HG03064 (cell line): ENCODE results near the gene SLC12A3.

Source experiments
- ATAC-seq: cut with Tn5 transposase; IDR thresholded peaks from one replicate; pipeline ENCODE4 v1.9.1; 2021; ENCODE audit warnings: low read depth; ENCODE audit not compliant: unreplicated experiment

SLC12A3 gene

DNA sequence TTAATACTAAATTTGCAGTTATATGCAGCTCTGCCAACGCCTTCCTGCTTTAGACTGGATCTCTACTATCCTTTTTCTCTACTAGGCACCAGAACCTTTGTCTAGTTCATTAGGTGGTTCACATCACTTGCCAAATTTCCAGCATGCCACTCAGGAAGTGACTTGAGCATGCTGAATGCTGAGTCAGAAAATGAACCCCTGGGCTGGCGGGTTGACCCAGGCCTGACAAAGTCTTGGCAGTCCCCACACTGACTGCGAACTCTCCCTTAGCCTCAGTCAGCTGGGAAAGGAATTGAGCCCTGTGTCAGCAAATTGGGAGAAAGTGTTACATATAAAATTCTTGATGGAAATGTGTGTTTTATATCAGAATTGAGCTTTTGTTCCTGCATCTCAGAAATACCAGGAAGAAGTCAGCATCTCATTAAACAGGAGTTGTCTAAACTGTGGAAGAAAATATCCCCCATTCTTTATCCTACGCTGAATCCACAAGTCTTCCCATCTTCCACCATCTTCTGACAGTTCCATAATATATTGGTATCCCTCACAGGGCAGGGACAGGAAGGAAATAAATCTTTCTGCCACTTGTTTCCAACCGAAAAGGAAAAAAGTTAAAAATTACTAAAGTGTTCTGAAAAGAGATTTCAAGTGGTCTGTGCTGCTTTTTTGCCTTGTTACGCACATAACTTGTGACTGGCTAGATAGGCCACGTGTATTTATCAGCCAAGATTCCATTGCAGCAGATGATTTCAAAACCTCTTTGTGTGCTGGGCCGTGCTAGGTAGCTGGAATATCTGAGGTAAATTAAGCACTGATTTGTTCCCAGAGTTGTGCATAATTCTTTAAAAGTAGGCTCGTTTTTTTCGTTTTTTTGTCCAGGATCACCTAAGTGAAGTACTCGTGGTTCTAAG is 16.7 kb upstream of the SLC12A3 start:
- no peak for ATAC-seq

DNA sequence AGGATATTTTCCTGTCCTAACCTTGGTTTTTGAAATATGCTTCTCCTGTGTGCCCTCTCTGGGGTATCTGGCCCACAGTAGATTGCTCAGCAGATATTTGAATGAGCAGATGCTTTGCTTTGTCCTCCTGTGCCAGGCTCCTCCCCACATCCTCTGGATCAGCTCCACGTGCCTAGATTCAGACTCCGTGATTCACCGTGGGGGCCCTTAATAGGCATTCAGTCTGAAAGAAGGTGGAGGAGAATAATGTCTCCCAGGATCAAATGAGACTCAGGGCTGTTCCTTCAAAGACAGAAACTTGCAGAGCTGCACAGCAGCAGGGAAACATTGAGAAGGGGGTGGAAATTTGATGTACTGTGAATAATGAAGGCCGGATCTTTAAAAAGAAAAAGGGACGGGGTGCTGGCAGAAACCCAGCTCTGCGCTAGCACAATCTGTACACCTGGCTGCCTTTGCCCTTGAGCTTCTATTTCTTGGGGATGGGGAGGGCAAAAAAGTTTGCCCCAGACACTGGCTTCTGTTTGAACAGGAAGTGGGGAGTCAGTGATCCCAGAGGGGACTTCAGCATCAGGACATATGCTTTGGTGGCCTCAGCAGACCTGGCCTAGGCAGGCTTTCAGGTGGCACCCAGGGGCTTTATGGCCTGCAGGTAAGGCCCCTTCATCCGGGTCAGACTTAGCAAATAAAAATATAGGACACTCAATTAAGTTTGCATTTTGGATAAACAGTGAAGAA is 15.9 kb upstream of the SLC12A3 start:
- ATAC-seq = no peak

DNA sequence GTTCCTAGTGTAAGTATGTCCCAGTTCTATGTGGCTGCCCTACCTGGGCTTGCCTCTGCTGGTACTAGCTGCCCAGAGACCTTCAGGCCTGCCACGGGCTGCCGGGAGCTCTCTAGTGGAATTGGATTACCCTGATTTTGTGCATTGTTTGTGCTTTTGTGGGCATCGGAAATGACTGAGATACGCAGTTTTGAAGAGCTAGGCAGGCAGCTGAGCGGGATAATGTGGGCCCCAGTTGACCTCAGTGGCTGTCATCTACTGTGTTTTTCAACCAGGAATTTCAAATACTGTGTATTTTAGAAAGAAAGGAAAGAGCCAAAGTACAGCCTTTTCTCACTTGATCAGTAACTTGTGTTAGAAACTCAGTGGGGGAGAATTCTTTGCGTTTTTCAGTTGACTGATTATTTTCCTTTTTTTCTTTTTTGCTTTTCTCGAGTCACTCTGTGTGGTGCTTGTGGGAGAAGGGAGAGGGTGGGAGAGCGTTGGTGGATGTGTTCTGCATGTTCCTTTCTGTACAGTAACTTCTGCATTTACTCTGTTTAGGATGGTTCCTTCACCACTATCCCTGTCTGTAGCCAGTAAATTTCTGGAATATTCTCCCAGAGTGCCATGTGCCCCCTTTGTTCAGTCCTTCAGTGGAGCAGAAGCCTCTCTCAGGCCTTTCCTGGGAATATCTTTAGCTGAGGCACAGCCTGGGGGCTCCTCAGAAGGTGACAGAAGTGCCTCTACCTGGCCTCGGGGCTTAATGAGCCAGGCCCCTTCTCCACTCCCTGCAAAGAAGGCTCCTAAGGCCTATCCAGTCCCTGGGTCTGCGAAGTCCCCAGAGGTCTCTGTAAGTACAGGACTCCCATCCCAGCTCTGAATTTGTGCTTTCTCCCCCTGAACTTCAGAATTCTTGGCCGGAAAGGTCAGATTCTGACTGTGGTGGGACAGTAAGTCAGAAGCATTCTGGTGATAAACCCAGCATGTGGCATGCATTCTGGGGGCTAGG is 15.0 kb upstream of the SLC12A3 start:
- ATAC-seq = no peak

DNA sequence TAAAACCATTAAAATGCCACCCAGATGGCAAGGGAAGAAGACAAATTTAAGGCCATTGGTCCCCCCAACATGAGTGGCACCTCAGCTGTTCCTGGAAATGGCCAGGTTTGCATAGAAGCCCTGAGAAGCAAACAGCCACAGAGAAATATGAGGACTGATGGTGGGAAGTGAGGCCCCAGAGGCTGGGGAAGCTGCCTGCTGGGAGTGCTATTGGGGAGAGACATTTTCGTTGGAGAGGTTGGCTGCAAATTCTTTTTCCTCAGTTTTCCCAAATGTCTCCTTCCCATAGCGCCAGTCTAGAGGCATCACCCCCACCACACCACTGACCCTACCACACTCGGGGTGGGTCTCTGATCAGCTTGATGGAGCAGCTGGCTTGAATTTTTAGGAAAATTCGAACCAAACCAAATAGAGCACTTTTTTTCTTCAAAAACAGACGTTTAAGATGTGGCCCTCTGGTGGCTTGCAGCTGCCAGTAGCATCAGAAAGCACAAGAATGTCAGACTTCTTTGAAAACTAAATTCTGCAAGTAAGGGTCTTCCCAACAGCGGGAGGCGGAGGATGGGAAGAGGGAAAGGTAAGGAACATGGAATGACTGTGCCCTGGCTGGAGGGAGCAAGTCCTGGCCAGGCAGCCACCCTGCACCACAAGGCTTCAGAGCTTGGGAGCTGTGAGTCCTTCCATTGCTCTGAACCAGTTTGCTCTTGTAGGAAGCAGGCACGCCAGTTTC is 13.2 kb upstream of the SLC12A3 start:
- ATAC-seq = no peak

DNA sequence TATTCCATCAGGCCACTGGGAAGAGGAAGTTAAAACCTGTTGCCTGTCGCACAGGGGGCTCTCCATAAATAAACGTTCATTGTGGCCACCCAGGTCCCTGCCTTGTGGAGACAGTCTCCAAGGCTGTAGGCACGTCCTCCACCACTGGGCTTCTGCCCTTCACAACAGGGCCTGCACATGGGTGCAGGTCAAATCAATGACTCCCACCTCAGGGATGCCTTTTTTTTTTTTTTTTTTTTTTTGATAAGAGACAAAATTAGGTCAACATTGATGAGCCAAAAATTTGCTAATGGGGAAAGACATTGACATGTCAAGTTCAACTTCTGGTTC is 12.6 kb upstream of the SLC12A3 start:
- no peak for ATAC-seq

DNA sequence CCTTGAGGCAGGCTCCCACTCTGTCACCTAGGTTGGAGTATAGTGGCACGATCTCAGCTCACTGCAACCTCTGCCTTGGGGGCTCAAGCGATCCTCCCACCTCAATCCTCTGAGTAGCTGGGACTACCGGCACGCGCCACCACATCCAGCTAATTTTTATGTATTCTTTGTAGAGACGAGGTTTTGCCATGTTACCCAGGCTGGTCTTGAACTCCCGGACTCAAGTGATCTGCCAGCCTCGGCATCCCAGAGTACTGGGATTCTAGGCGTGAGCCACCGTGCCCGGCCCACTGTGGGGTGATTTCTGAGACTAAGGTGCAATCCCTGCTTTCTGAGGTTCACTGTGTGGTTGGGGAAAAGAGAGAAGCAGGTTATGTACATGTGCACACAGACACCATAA is 12.0 kb upstream of the SLC12A3 start:
- no peak for ATAC-seq

DNA sequence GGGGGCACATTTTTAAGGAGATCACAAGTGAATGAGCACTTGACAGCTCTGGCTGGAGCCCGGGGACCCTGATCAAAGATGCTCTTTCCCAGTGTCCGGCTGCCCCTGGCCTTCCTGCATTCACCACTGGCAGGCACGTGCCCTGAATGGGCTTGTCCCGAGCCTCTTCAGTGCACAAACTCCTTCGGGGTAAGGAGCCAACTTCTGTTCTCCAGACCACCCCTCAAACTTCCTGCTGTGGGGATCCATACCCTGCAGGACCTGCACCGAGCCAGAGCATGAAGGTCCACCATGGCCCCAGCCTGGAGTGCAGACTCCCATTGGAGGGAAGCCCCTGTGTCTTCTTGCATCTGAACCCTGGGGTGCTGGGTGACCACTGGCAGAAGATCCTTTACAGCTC is 9.8 kb upstream of the SLC12A3 start:
- ATAC-seq = no peak

DNA sequence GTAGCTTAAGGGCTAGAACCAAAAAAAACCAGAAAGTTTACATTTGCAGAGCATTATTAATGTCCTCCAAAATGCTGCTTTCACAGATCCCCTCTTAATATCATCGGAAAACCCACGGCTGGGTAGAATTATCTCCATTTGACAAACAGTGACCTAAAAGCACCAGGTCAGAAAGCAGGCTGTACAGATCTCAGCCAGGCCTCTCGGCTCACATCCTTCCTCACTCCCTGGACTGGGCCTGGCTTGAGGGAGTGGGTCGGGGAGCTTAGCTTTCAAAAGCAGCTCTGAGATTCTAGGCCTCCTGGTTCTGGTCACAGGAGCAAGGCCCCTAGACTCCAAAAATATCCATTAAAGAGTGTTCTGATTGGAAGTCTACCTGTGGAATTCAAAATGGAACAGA is 9.1 kb upstream of the SLC12A3 start:
- ATAC-seq = no peak

DNA sequence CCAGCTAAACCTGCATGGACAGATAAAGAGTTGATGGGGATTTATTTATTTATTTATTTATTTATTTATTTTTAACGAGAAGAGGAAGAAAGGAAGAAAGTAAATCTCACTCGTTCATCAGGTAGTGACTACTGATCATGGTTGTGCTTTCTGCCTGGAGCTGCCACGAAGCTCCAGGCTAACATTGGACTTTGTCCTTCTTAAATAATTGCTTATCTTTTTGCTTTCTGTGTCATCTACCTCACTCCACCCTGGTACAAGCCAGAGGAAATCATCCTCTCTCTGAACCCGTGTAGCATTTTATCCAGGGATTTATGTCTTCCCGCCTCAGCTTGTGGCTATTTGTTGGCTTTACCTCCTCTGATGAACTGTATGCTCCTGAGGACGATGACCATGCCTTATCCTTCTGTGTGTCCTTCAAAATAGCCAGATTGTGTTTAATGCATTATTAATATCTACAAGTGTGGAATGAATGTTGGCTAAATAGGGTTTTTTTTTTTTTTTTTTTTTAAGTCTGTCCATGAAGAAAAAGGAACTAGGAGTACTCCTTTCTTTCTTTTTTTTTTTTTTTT is 8.0 kb upstream of the SLC12A3 start:
- no peak for ATAC-seq

DNA sequence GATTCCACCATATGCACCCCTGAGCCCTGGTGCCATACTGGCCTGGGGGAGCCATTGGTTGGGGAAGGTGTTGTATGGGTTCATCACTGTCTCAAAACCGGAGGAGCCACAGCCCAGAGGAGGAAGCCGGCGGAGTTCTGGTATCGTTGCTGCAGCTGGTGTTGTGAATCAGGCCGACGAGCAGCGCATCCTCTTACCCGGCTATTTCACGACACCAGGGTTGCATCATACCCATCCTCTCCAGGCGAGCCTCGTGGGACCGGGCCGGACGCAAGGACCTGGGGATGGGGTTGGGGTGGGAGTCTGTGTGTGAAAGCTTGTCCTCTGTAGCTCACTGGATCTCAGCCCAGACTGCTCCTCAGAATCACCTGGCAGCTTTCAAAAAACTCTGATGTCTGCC is 6.6 kb upstream of the SLC12A3 start:
- ATAC-seq = no peak

DNA sequence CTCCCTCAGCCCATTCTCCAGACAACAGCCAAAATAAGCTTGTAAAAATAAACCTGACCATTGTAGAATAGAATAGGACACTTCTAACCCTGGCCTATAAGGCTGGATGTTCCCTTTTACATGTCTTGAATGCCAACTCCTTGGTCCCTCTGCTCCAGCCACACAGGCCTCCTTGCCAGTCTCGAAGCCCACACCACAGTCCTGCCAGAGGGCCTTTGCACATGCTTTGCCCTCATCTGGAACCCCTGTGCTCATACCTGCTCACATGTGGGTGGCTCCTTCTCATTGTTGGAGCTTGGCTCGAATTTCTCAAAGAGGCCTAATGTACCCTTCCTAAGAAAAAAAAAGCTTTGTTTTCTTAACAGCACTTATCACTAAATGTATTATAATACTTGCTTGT is 5.4 kb upstream of the SLC12A3 start:
- no peak for ATAC-seq

DNA sequence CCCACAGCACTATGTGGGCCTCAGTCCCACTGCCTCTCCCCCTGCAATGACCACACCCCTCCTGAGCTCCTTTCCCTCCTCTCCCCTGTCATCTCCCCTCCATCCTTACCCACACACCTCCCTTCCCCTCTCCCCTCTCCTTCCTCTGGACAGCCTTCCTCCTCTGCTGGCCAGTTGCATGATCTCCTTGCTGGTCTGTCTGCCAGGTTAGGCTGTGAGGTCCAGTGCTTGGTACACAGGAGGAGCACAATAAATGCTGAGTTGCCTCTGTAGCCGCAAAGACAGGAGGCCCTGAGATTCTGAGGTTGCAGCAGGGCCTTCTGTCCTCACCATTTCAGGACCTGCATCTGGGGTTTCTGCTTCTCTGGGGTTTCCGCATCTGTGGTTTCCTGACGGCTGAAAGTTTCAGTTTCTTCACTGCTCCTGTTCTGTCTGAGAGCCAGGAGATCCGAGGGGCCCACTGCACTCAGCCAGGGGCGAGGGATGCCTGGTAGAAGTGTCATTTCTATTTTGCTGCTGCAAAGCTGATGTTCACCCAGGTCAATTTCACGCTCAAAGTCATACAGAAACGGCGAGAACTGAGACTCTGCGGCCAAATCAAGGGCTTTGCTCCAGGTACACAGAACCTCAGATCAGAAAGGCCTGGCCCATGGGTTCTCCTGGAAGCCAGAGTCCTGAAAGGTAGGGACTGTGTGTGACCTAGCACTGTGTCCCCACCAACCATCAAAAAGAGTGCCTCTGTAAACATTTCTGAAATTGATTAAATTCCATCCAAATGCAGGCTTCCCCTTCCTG is 4.6 kb upstream of the SLC12A3 start:
- peak; percentile 79 for ATAC-seq

DNA sequence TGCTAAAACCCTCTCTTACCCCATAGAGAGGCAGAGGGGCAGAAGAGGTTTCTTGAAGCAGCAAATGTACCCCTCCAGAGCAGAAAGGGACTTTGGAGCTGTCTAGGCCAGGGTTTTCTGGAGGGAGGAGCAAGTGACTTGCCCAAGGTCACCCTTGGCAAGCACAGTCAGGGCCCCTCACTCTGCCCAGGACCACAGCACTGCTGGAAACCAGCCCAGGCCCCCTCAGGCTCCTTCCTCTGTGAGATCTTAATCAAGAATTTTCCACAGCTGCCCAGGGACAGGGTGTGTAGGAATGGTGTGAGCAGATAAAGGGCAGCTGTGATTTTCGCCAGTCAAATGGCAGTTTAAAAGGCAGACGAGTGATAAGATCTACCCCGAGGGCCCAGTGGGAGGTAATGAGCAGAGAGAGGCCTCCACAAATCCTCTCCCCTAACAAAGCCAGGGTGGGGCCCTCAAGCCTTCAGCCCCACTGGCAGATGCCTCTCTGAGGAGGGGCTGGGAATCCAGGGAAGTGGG is 3.9 kb upstream of the SLC12A3 start:
- ATAC-seq = no peak

DNA sequence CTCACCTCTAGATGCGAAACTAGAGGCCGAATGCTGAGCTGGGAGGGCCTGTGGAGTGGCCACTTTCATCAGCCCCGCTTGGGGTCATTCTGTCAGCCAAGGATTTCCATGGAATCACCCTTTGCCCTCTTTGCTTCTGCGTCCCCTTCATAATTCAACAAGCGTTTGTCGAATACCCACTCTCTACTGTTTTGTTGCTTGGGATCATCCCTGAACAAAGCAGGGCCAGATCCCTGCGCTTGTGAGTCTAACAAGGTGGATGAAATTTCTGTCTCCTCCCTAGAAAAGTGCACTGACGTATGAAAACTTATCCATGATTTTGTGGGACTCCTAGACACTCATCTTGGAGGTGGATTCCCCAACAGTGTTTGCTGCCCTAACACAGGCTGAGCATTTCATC is 3.3 kb upstream of the SLC12A3 start:
- ATAC-seq = no peak

DNA sequence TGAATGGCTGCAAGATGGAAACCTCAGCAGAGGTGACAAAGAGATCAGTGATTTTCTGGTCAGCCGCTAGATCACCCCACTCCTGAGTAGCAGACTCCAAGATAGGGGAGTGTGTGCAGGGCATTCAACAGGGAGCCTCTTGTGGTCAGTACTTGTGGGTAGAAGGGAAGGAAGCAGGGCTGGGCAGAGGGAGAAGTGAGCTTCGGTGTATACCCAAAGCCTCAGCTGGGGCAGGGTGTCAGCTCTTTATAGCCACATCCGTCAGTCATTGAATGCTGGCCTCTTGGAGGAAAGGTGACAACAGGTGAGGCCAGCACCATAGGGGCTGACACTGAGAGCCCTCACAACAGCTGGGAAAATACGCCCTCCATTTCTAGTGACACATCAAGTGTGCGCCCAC is 2.2 kb upstream of the SLC12A3 start:
- no peak for ATAC-seq

DNA sequence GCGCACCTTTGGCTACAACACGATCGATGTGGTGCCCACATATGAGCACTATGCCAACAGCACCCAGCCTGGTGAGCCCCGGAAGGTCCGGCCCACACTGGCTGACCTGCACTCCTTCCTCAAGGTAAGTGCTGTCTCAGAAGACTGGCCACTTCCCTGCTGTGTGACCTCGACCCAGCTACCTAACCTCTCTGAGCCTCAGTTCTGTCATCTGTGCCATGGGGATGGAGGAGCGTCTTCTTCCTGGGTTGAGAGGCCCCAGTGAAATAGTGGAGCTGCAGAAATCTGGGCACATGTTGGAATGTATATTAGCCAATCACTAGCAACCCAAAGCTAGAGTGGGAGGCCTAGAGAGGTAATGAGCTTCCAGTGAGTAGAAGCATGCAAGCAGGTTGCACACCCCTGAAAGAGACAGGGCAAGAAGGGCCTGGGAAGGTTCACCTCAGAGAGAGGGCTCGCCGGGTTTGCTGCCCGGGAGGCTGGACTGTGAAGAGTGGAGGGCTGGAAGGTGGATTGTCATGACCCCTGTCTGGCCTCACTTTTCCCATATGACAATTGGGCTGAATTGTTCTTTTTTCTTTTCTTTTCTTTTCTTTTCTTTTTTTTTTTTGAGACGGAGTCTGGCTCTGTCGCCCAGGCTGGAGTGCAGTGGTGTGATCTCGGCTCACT is 521 bp downstream of the SLC12A3 start:
- ATAC-seq = no peak

DNA sequence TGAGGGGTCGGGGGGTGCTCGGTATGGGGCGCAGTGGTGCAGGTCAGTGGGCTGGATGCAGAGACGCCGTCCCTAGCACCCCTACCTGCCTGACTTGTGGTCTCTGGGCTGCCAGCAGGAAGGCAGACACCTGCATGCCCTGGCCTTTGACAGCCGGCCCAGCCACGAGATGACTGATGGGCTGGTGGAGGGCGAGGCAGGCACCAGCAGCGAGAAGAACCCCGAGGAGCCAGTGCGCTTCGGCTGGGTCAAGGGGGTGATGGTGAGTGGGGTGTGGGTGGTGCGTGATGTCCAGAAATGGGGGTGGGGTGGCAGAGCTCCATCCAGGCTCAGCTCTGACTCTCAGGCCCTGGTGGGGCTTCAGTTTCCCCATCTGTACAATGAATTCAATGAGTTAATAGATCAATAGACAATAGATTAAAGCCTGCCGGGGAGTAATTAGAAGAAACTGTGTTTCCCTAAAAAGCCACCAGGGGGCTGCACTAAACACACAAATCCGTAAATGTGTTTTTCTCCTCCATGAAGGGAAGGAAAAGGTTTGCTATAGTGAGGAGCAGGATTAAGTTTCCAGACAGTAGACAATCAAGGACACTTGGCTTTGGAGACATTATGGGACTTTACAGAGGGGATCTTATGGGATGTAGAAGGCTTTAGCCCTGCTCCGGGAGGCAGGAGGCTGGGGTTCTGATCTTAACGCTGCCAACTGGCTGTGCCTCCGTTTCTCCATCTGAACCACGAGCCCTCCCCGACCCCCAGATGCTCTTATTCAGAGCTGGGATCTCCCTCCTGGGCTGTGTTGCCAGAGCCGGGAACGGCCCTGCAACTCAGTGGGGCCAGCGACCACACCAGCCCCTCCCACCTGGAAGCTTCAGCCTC is 2.2 kb downstream of the SLC12A3 start:
- ATAC-seq = no peak
